HG03097 (cell line): ENCODE measurements around the gene EFHD2.
"Not testable (repeated sequence)": the region's sequence is repeated elsewhere in the genome, so short reads cannot be mapped to it uniquely, and the experiment has no call there.

ENCODE experiments used
- ATAC-seq: cut with Tn5 transposase; IDR thresholded peaks from one replicate; pipeline ENCODE4 v1.9.1; 2021; ENCODE audit not compliant: unreplicated experiment, low FRiP score

EFHD2 gene

GRCh38 chr1:15449567-15449966, 39.9 kb downstream of the EFHD2 start:
- no peak for ATAC-seq

GRCh38 chr1:15451014-15451722, 41.5 kb downstream of the EFHD2 start:
- no peak for ATAC-seq

- ATAC-seq, result no peak
Observed at GRCh38 chr1:15452216-15452615, 42.5 kb downstream of the EFHD2 start.

- ATAC-seq, result no peak
Observed at GRCh38 chr1:15452866-15453571, 43.3 kb downstream of the EFHD2 start.

- ATAC-seq, result no peak
Observed at GRCh38 chr1:15453734-15454133, 44.0 kb downstream of the EFHD2 start.

- no peak for ATAC-seq
Observed at GRCh38 chr1:15454256-15454655, 44.6 kb downstream of the EFHD2 start.

GRCh38 chr1:15455522-15455921, 45.8 kb downstream of the EFHD2 start:
- no peak for ATAC-seq

GRCh38 chr1:15456313-15456954, 46.7 kb downstream of the EFHD2 start, which contains the start of gene CELA2A:
Gene CELA2A, plus strand, starts transcription at chr1:15456732. Its CDS starts 22 bp downstream, at chr1:15456754.
- no peak for ATAC-seq

GRCh38 chr1:15457585-15457984, 47.9 kb downstream of the EFHD2 start:
- no peak for ATAC-seq

- ATAC-seq, result not testable (repeated sequence)
Observed at GRCh38 chr1:15458388-15458787, 48.7 kb downstream of the EFHD2 start.

- no peak for ATAC-seq
Observed at GRCh38 chr1:15459771-15460707, 50.4 kb downstream of the EFHD2 start.

GRCh38 chr1:15460708-15461095, 51.0 kb downstream of the EFHD2 start:
- ATAC-seq, result no peak

- ATAC-seq, result not testable (repeated sequence)
Observed at GRCh38 chr1:15463064-15463800, 53.5 kb downstream of the EFHD2 start.

- ATAC-seq, result not testable (repeated sequence)
Observed at GRCh38 chr1:15463926-15464322, 54.2 kb downstream of the EFHD2 start.

- ATAC-seq, result no peak
Observed at GRCh38 chr1:15465674-15466073, 56.0 kb downstream of the EFHD2 start.

- ATAC-seq, result not testable (repeated sequence)
Observed at GRCh38 chr1:15466955-15467625, 57.4 kb downstream of the EFHD2 start.

- ATAC-seq, result no peak
Observed at GRCh38 chr1:15468145-15468544, 58.5 kb downstream of the EFHD2 start.

GRCh38 chr1:15469361-15469760, 59.7 kb downstream of the EFHD2 start:
- ATAC-seq, result no peak

- ATAC-seq, result not testable (repeated sequence)
Observed at GRCh38 chr1:15469821-15470448, 60.2 kb downstream of the EFHD2 start.
